ENCODE data around the gene TMEM144.

The TMEM144 gene

DNA sequence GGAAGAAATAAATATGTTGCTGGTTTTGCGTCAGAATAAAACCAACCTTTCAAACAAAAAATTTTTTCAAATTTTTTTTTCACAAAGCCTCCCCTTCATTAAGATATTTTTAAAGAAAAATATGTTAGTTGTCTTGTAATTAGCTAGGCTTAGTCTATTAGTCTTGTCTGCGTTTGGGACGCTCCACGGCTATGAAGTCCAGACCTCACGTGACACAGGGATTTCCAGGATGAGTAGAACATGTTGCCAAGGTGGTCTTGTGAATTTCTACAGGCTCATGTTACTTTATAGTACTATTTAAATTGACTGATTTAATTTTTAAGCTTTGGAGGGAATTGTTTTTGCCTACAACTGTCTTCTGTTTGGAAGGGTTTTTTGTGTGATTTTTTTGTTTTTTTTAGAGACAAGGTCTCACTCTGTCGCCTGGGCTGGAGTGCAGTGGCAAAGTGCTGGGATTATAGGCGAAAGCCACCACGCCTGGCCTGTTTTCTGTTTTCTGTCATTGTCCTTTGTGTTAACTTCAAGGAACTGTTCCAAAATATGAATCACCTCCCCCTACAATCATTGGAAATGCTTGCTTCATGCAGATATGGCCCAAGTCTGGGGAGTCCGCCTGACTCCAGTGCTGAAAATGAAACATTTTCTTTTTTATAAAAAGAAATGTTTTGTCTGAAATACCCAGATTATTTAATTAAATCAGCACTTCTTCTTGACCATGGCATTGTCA, 26.2 kb downstream of the TMEM144 start:
- DNase-seq (ENCODE audit: low read depth) = no peak

DNA sequence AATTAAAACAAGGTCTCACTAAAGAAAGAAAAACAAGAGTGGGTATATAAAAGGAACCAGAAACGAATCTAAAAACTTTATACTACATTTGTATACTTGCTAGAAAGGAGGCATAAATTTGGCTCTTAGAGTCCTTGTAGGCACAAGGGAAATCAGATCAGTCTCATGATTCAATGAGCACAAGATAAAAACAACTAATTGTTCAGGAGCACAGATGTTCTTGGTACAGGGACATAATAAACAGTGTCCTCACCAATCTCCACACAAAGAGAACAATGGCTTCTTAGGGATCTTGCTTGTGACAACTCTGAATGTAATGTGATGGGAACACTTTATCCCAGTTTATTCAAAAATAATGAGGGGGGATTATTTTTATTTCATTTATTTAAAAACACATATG, 28.3 kb downstream of the TMEM144 start:
- H3K4me3 ChIP-seq (ENCODE audit: low read depth, low read length) = no peak overlapping the region
- TF ChIP-seq, protein P1, sequence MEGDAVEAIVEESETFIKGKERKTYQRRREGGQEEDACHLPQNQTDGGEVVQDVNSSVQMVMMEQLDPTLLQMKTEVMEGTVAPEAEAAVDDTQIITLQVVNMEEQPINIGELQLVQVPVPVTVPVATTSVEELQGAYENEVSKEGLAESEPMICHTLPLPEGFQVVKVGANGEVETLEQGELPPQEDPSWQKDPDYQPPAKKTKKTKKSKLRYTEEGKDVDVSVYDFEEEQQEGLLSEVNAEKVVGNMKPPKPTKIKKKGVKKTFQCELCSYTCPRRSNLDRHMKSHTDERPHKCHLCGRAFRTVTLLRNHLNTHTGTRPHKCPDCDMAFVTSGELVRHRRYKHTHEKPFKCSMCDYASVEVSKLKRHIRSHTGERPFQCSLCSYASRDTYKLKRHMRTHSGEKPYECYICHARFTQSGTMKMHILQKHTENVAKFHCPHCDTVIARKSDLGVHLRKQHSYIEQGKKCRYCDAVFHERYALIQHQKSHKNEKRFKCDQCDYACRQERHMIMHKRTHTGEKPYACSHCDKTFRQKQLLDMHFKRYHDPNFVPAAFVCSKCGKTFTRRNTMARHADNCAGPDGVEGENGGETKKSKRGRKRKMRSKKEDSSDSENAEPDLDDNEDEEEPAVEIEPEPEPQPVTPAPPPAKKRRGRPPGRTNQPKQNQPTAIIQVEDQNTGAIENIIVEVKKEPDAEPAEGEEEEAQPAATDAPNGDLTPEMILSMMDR (IDR thresholded peaks at IDR 0.05; ENCODE audit: insufficient read depth, low read depth, low read length, missing control alignments) = no peak
- DNase-seq (ENCODE audit: low read depth) = no peak

More for the DNA sequence above, 26.2 kb downstream of the TMEM144 start:
- TF ChIP-seq, protein P1 (IDR thresholded peaks at IDR 0.05; ENCODE audit: insufficient read depth, low read depth, low read length, missing control alignments) = no peak
- H3K4me3 ChIP-seq (ENCODE audit: low read depth, low read length) = no peak overlapping the region

DNA sequence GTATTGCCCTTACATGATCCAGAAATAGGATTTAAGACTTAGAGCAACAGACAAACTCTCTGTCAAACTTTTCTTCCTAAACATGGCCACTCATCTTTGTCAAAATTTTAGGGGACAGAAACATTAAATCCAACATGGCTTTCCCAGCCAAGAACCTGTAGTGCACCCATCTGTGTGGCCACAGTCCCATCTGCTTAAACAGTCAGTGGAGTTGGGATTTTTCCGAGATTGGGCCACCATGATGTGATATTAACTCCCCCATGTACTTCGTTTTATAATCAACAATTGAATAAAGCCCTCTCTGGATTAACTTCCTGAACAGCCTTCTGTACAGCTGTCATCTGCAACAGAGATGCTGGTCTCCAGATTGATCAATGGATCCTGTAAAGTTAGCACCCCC, 28.9 kb downstream of the TMEM144 start:
- no peak overlapping the region for H3K4me3 ChIP-seq (ENCODE audit: low read depth, low read length)
- DNase-seq (ENCODE audit: low read depth) = no peak
- TF ChIP-seq, protein P1 (IDR thresholded peaks at IDR 0.05; ENCODE audit: insufficient read depth, low read depth, low read length, missing control alignments) = no peak

DNA sequence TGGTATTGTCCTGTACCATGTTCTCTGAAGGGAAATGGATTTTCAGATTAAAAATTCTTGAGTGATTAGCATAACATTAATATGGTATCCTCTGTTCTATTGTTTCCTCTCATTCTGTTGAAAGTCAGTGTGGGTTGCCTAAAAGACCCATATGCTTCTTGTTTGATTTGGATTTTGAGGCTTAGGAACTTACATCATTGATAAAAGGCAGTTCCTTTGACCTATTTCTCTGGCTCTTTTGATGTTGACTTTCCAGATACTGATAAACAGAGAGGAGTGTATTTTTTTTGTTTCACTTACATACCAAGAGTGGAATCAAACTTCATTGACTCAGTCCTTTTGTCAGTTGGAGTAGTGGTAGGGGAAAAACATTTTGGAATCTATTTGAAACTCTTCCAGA, 32.8 kb downstream of the TMEM144 start:
- no peak overlapping the region for H3K4me3 ChIP-seq (ENCODE audit: low read depth, low read length)
- TF ChIP-seq, protein P1 (IDR thresholded peaks at IDR 0.05; ENCODE audit: insufficient read depth, low read depth, low read length, missing control alignments) = no peak
- no peak for DNase-seq (ENCODE audit: low read depth)

DNA sequence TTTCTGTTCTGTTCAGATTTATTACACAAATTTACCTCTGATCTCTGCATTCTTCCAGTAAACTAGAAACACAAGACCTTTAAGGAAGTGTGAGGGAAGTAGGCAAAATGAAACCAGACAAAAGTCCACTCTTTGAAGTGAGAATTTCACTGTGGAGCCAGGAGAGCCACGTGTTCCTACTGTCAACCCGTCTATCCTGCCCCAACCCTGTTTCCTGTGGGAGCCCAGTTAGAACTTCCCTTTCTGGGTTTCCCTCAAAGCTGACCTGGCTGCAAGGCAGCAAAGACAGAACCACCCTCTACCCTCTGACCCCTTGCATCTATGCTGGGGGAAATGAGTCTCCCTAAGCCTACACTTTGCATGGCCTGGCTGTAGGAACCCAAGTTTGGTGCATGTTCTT, 40.0 kb downstream of the TMEM144 start:
- H3K4me3 ChIP-seq (ENCODE audit: low read depth, low read length) = no peak overlapping the region
- no peak for DNase-seq (ENCODE audit: low read depth)
- TF ChIP-seq, protein P1 (IDR thresholded peaks at IDR 0.05; ENCODE audit: insufficient read depth, low read depth, low read length, missing control alignments) = no peak

DNA sequence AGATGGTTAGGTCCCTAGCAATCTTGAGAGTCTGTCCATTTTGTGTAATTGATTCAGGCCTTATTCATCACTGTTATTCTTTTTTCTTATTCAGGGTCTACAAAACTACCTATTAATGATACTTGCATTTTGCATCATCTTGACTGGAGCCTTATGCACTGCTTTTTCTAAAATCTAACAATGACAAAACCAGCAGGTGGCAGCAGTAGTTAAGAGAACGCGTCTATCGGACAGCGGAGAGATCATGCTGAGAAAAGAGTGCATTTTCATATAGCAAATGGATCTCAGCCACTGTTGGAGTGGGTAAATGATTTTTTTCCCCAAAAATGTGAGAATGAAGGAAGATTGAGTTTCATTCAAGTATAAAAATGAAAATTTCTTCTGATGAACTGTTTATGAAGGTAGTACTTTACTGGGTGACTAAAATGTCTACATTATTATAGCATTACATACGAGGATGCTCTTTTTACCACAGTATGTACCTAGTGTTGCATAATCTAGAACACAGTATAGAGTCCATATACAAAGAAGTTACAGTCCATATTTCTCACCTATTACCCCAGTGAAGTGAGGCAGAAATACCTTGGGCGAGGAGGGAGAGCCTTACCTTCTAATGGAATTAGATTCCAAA, 43.2 kb downstream of the TMEM144 start:
- no peak overlapping the region for H3K4me3 ChIP-seq (ENCODE audit: low read depth, low read length)
- DNase-seq (ENCODE audit: low read depth) = peak; percentile 61

More for the DNA sequence above, 43.2 kb downstream of the TMEM144 start:
- TF ChIP-seq, protein P1 (IDR thresholded peaks at IDR 0.05; ENCODE audit: insufficient read depth, low read depth, low read length, missing control alignments) = peak; percentile 55
